AG04450 (cell line): ENCODE data around the gene ENO1. TPM values are rescaled to one million over a fixed set of nuclear protein-coding genes. Genes with fewer than 3 reads are reported as not detected.
A peak's percentile ranks its signal among the peaks of the same experiment; 100 is the strongest.

Experiments
- CTCF ChIA-PET: fragments of 300-600, 350-600 bp; formaldehyde crosslinking; extraction: SDS; loops from one replicate; lab custom pipeline; 2022; ENCODE audit warnings: antibody characterized with exemption, inconsistent platforms; lab: Charles Lee
- POLR2A ChIA-PET: fragments of 350-600 bp; formaldehyde crosslinking; extraction: SDS; loops from one replicate; lab custom pipeline; 2021; ENCODE audit warnings: antibody characterized with exemption, inconsistent platforms; lab: Yijun Ruan, JAX
- DNase-seq: peaks from one replicate; pipeline ENCODE4 v3.0.0-alpha.2; 2011; ENCODE audit warnings: low read depth, low spot score
- H3K27ac ChIP-seq: one replicate; pipeline ENCODE4 v1.5.1; 2012; ENCODE audit warnings: low read depth, low read length, control low read depth
- H3K27me3 ChIP-seq: one replicate; pipeline ENCODE4 v1.6.0; 2012; ENCODE audit warnings: low read length; ENCODE audit not compliant: control insufficient read depth, insufficient read depth
- H3K4me3 ChIP-seq: 2 replicates; pipeline ENCODE4 v1.5.1; 2011; ENCODE audit warnings: mild to moderate bottlenecking, low read depth, low read length, control low read depth
- H3K9me3 ChIP-seq: 2 replicates; pipeline ENCODE4 v1.5.1; 2012; ENCODE audit warnings: low read length; ENCODE audit not compliant: control insufficient read depth, insufficient read depth
- CTCF ChIP-seq: IDR thresholded peaks from 2 replicates; pipeline ENCODE4 v1.5.1; 2011; ENCODE audit warnings: low read depth, low read length, control low read depth, inconsistent platforms
- polyA plus RNA-seq: library from polyadenylated mRNA; depleted of rRNA; stranded (reverse); fragments of >200 nt; gene quantifications from 2 replicates; pipeline ENCODE4 v1.2.3, GENCODE V29; 2011

Gene ENO1
- polyA plus RNA-seq, 1 experiment: 1,423 TPM

DNA sequence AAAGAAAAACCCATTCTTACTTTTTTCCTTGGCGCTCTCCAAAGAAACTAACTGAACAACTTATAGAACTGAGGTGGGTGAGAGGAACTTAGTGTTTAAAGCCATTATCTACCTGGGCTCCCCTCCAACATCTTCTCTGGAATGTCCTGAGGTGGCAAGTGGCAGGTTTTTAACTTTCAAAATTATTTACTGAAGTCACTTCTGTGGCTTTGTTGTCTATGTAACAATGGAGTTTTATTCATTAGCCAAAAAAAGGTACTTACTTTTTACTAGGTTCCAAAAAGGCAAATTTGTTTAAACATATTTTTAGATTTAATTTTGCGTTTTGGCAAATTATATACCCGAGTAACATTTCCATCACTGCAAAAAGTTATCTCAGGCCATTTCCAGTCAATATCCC, 2.4 kb downstream of the ENO1 start:
- Histone ChIP-seq H3K4me3 (peak overlapping the region; percentile 95), H3K27me3 (no peaks in the 10 kb centered on the region), H3K27ac (no peak overlapping the region), H3K9me3 (no peaks in the 10 kb centered on the region; the same call in 1 of the 2 replicates)
- ChIA-PET CTCF (no interaction called here), POLR2A (interaction anchor here (0.7 kb wide), 2 partner anchors 12 to 45 kb away, joined by 3 to 6 read pairs; no protein-coding TSS in a partner anchor)
- no peak for TF ChIP-seq CTCF
- DNase-seq: no peak

GRCh38 chr1:8875216-8875861, 3.1 kb downstream of the ENO1 start:
- CTCF ChIA-PET: interaction anchor here (0.5 to 1.9 kb wide), 4 partner anchors 13 to 224 kb away, joined by 4 to 10 read pairs (median 8); no protein-coding TSS in a partner anchor
- DNase-seq: no peak
- H3K27ac ChIP-seq: no peak overlapping the region
- no peaks in the 10 kb centered on the region for H3K27me3 ChIP-seq
- POLR2A ChIA-PET: interaction anchor here (0.6 to 1.9 kb wide), 3 partner anchors 13 to 22 kb away, joined by 4 to 16 read pairs (median 7); no protein-coding TSS in a partner anchor
- no peak for TF ChIP-seq CTCF
- H3K9me3 ChIP-seq: no peaks in the 10 kb centered on the region; the same call in 1 of the 2 replicates
- peak overlapping the region; percentile 21 for H3K4me3 ChIP-seq

GRCh38 chr1:8874230-8875201, 4.0 kb downstream of the ENO1 start:
- H3K27me3 ChIP-seq: no peaks in the 10 kb centered on the region
- H3K9me3 ChIP-seq: no peaks in the 10 kb centered on the region; the same call in 1 of the 2 replicates
- TF ChIP-seq CTCF: no peak
- H3K4me3 ChIP-seq: peak overlapping the region; percentile 21; the same call in 1 of the 2 replicates
- ChIA-PET CTCF (interaction anchor here (0.5 to 2.2 kb wide), 7 partner anchors 9 to 224 kb away, joined by 3 to 12 read pairs (median 6); no protein-coding TSS in a partner anchor), POLR2A (interaction anchor here (0.6 to 1.9 kb wide), 7 partner anchors 12 to 234 kb away, joined by 3 to 16 read pairs (median 4); no protein-coding TSS in a partner anchor)
- peak overlapping the region; percentile 65 for H3K27ac ChIP-seq
- DNase-seq: no peak

- peak; percentile 84 for DNase-seq
- H3K4me3 ChIP-seq: peak overlapping the region; percentile 20; the same call in 1 of the 2 replicates
- no peak for TF ChIP-seq CTCF
- no peaks in the 10 kb centered on the region; the same call in 1 of the 2 replicates for H3K9me3 ChIP-seq
- POLR2A ChIA-PET: interaction anchor here (0.6 to 1.9 kb wide), 4 partner anchors 11 to 119 kb away, joined by 3 to 16 read pairs (median 3); no protein-coding TSS in a partner anchor
- CTCF ChIA-PET: interaction anchor here (0.9 to 2.2 kb wide), 5 partner anchors 8 to 132 kb away, joined by 3 to 12 read pairs (median 10); no protein-coding TSS in a partner anchor
- peak overlapping the region; percentile 65 for H3K27ac ChIP-seq
- H3K27me3 ChIP-seq: no peaks in the 10 kb centered on the region
Measured at GRCh38 chr1:8873506-8874229, 4.8 kb downstream of the ENO1 start.
